GM18505 (cell line): ENCODE measurements around the gene ANTXR2.

Experiments used
- ATAC-seq: cut with Tn5 transposase; IDR thresholded peaks from one replicate; pipeline ENCODE4 v1.9.1; 2021; ENCODE audit not compliant: unreplicated experiment
- POLR2A ChIP-seq: IDR thresholded peaks from 4 replicates; pipeline ENCODE4 v1.6.1; 2011; ENCODE audit warnings: borderline replicate concordance; ENCODE audit not compliant: insufficient read depth, insufficient read length; ENCODE audit errors: extremely low read depth

The ANTXR2 gene

GRCh38 chr4:80085081-80085480 lies 12.1 kb upstream of the ANTXR2 start:
- TF ChIP-seq POLR2A: no peak
- no peak for ATAC-seq

- no peak for ATAC-seq
- no peak for TF ChIP-seq POLR2A
Observed at GRCh38 chr4:80082693-80083092, 9.7 kb upstream of the ANTXR2 start.

- no peak for TF ChIP-seq POLR2A
- ATAC-seq: no peak
Observed at GRCh38 chr4:80081566-80081965, 8.5 kb upstream of the ANTXR2 start.

- TF ChIP-seq POLR2A: no peak
- no peak for ATAC-seq
Observed at GRCh38 chr4:80079255-80079923, 6.4 kb upstream of the ANTXR2 start.

GRCh38 chr4:80078346-80079092 lies 5.5 kb upstream of the ANTXR2 start:
- TF ChIP-seq POLR2A: no peak
- ATAC-seq: no peak

GRCh38 chr4:80077639-80078038 lies 4.6 kb upstream of the ANTXR2 start:
- TF ChIP-seq POLR2A: no peak
- no peak for ATAC-seq

GRCh38 chr4:80076681-80077080 lies 3.7 kb upstream of the ANTXR2 start:
- no peak for ATAC-seq
- TF ChIP-seq POLR2A: no peak

- ATAC-seq: no peak
- no peak for TF ChIP-seq POLR2A
Observed at GRCh38 chr4:80075995-80076675, 3.1 kb upstream of the ANTXR2 start.

GRCh38 chr4:80074651-80075050 lies 1.6 kb upstream of the ANTXR2 start:
- ATAC-seq: no peak

GRCh38 chr4:80074069-80074468 lies 1.0 kb upstream of the ANTXR2 start:
- TF ChIP-seq POLR2A: no peak
- no peak for ATAC-seq

More at GRCh38 chr4:80074651-80075050, 1.6 kb upstream of the ANTXR2 start:
- no peak for TF ChIP-seq POLR2A

GRCh38 chr4:80073473-80074008 lies 512 bp upstream of the ANTXR2 start:
- peak; percentile 45 for ATAC-seq
- no peak for TF ChIP-seq POLR2A

GRCh38 chr4:80072228-80072743 lies 743 bp downstream of the ANTXR2 start:
- peak; percentile 23 for ATAC-seq
- no peak for TF ChIP-seq POLR2A

GRCh38 chr4:80071604-80072227 lies 1.3 kb downstream of the ANTXR2 start:
- peak; percentile 21 for TF ChIP-seq POLR2A

More at GRCh38 chr4:80071604-80072227, 1.3 kb downstream of the ANTXR2 start:
- peak; percentile 25 for ATAC-seq
